Fibroblast of skin of right quadriceps (primary cell): Measurements from ENCODE around the gene THBS2.
"Not testable (repeated sequence)": the region's sequence is repeated elsewhere in the genome, so short reads cannot be mapped to it uniquely, and the experiment has no call there.

ENCODE experiments used
- DNase-seq: peaks from one replicate; pipeline ENCODE4 v3.0.0-alpha.2; 2013

THBS2 gene

DNA sequence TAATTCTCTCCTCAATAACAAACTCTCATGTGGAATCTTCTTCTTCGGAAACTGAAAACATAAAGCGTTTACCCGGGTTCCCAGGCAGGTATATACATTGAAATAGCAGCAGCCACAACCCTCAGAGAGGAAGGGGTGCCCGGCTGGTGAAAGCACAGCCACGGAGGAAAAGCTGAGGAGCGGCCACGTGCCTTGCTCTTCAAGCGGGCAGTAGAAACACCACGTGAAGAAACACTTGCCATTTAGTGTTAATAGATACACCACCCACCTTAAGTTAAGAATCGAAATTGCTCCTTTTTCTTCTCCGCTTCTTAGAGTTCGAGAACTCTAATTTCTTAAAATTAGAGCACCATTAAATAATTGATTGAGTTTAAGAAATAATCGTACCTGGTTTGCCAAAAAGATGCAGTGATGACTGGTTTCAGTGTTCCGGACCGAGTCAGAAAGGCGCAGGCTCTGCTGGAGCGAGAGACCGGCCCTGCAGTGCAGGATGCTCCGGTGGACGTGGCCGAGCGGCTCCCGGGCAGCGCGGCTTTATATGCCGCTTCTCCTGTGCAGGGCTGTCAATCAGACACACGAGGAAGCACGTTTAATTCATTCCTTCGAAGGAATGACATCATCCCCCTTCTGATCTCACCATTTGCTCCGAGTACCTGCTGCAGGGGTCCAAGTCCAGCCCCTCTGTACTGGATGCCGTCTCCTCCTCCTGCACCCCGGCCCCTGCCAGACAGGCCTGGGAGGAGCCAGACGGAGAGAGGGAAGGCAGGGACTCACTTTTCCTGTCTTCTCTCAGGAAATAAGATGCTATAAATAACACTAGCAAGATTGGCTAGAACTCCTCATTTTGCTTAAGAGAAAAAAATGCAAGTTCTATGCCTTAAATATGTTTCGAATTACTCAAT lies at the start of gene THBS2:
THBS2 (minus strand) TSS at position 510 of the 902 bp plus-strand sequence. CDS start 3,062 bp downstream, outside the sequence.
- DNase-seq = peak; percentile 90

DNA sequence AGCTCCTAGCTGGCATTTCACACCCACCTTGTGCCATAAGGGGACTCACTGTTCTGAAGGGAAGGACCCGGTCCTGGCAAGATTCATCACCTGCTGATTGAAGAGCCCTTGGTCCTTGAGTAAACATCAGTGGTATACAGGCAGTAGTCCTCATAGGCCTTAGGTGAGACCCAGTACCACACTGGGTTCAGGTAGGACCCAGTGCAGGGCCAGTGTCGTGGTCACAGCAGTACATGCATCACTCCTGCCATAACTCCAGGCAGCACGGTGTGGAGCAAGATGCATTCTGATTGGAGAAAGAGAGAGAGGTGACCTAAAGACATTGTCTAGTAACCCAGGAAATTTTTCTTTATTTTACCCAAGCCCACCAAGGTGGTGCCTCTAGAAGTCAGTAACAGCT lies 49.1 kb upstream of the THBS2 start:
- no peak for DNase-seq

DNA sequence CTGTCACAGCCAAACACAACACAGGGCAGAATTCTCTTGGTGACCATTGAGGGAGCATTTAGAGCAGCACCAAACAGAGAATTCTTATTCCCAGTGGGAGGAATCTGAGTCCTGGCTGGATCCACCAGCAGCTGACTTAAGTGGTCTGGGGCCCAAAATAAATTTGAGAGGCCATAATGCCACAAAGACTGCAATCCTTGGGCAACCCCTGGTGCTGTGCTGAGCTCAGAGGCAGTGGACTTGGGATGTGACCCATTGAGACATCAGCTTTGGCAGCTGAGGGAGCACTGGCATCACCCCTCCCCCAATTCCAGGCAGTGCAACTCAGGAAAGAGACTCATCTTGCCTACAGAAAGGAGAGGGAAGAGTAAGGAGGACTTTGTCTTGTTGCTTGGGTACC lies 48.6 kb upstream of the THBS2 start:
- no peak for DNase-seq

DNA sequence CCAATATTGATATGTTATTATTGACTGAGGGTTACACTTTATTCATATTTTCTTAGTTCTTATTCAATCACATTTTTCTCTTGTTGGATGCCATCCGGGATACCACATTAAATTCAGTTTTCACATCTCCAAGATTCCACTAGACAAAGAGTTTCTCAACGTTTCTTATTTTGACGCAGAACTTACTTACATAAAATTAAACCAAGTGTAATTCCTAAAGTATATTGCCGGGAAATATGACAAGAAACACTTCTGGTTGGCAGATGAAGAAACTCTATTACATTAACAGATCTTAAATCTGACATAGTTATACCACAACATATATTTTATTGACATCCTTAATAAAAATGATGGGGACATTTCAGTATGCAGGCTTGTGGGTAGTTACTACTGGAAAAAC lies 47.3 kb upstream of the THBS2 start:
- DNase-seq = peak; percentile 58

DNA sequence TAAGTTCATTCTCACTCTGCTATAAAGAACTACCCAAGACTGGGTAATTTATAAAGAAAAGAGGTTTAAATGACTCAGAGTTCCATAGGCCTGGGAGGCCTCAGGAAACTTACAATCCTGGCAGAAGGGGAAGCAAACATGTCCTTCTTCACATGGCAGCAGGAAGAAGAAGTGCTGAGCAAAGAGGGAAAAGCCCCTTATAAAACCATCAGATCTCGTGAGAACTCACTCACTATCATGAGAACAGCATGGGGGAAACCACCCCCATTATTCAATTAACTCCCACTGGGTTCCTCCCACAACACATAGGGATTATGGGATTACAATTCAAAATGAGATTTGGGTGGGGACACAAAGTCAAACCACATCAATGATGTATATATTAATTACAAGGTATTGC lies 45.0 kb upstream of the THBS2 start:
- not testable (repeated sequence) for DNase-seq

DNA sequence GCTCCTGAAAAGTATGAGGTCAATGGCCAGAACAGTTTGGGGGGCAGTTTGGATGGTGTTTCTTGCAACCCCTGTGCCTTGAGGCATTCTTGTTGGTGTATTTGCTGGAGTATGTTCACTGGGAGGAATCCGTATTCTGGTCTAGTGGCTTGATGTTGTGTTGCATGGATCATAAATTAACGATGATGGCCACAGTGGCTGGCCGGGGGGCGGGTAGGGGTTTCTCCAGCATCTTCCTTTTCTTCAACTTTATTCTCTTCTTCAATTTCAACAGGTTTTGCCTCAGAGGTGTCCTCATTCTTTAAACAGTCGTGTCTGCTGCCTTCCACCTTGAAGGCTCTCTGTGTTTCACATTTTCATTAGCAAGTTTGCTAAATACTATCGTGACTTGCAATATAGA lies 43.0 kb upstream of the THBS2 start:
- no peak for DNase-seq

DNA sequence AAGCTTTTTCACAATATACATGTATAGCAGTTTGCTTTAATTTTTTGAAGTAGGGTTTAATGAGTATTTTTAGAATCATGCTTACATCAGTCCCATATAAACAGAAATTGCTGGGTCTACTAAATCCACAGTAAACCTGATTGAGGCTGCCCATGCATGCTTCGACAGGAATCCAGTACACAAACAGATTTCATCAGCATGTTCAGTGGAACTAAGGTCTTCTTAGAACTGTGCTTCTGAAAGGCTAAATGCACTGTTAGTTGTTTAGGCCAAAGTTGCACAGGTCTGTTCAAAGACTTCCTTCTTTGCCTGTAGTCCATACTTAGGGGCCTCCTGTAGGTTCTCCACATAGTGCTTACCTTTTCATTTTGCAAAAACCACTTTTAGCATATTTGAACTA lies 42.5 kb upstream of the THBS2 start:
- no peak for DNase-seq

DNA sequence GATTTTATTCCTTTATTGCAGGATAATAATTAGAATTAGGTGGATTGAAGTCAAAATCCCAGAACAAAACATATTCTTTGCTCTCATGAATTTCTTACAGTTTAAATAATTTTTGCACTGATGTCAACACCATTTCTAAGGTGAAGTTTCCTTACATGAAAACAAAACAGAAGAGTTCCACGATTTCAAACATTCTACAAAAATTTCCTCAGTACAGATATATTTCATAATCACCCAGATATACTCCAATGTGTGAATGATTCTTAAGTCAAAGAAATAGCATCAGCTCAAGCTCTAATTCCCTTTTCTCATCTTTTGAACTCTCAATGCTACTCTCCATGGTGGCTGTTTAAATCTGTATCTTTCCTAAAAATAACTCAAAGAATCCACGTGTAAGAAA lies 39.5 kb upstream of the THBS2 start:
- DNase-seq = no peak

DNA sequence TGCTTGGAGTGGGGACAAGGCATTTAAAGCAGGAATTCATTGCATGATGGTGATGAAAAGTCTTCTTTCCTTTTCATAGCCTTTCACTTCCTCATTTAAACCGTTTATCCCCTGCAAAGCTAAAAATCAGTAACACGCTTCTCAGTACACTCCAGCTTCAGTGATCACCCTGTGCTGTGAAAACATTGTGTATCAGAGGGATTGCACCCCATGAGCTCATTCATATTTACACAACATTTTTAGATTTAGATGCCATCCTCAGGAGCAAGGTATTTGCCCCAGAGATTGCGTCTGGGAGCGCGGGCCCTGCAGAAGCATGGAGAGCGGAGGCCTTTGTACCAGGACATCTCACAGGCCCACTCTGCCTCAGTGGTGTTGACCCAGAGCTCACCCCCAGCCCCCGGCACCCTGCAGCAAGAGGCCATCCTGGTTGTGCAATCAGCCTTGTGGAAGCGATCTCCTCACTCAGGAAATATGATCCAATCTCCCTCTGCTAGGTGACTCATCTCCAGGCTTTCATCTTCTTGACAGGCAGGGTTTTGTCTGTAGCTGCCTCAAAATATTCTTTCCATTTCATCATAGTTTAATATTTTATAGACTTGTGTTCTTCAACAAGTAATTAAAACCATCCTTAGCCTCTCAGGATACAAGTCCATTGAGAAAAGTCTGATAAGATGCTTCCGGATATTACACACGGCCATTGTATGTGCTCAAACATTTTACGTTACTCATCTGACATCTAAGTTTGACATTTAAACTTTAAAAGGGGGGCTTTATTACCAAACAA lies 38.9 kb upstream of the THBS2 start:
- DNase-seq = peak; percentile 97

DNA sequence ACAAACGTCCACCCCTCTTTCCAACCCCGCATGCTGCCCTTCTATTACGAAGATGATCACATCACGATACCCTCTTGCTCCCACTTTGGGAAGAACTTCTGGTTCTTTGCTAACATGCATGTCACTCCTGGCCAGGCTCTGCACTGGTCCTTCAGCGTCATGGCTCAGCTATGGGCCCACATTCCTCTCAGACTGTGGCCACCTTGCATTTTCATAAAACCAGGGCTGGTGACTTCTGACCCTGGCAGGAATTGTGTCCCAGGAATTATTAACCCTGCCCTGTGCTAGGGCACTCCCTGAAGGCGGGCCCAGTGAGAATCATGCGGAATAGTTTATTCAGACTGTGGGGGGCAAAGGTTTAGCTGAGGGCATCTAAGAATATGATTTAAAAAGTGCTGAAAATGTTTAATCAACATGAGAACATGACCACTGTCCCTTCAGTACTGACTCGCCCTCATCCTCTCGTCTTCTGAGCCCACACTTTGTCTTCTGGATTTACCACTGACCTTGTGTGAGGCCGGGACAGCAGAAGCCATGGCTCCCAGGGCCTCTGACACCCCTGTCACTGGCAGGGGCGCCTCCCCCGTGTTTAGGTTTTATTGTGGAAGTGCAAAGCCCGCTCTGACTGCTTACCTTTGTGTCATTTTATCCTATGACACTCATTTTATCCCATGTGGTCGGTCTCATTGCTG lies 38.1 kb upstream of the THBS2 start:
- DNase-seq = no peak

DNA sequence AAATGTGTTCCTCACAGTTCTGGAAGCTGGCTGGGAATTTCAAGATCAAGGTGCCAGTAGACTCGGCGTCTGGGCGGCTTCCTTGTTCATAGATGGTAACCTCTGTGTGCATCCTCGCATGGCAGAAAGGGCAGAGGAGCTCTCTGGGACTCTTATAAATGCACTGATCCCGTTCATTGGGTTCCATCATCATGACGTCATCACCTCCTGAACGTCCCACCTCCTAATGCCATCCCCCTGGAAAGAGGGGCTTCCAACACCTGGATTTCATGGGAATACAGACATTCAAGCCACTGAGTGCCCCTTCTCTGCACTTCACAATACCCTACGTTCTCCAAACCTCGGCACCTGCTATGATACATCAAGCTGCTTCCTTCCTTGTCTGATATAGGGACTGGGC lies 37.5 kb upstream of the THBS2 start:
- DNase-seq = no peak

DNA sequence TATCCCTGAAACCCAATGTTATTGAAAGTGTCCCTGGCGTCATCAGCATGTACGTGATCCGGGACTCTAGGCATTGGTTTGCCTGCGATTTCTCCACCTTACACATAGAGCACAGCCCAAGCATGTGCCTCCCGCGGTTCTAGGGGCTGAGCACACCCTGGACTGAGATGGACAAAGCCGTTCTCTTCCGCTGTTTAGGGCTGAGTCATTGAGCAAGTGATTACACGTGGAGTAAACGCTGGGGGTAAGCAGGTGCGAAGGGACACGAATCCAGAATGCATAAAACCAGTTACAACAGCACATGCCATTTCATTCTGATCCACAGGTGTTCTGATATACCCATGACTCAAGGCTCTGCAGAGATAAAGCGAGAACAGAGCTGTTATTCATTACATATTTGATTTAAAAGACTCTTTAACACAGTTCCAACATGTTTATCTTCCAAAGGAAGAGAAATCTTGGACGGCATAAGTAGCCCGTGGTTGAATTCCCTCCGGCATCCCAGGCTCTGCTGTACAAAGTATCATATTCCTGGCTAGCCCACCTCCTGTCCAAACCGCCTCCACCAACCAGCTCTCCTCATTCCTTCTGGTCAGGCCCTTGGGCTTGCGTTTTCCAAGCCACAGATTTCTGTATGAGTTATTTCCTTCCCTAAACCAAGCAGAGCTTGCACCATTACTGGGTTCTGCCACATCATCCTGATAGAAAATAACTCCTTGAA lies 36.1 kb upstream of the THBS2 start:
- DNase-seq = peak; percentile 69

DNA sequence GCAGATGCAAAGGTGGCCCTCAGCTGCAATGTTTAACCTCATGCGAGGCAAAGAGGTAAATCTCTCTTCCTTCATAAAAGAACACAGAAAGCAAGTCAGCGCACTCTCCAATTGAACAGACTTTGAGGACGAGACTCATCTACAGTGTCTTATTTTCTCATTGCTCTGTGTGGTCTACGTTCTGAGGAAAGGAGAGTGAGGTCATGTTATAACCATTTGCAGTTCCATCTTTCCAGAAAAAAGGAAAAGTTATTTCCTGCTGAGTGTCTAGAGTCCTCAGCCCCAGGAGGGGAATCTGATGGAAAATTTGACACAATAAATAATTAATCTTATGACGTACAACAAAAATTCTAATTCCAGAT lies 35.6 kb upstream of the THBS2 start:
- no peak for DNase-seq

DNA sequence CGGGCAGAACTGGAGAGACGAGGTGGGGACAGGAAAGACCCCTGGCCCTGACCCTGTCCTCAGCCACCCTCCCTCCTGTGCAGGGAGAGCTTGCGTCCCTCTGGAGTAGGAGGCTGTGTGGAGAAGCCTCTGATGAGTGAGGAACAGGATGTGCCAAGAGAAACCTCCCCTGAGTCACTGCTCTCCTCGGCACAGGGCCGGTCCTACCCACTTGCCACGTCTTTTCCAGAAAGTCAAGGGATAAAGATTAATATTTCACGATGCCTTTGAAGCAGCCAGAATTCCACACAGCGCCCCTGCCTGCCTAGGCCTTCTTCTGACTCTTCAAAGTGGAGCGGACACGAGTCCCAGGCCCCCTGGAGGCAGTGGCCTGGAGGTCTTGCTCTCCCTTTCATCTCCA lies 34.9 kb upstream of the THBS2 start:
- no peak for DNase-seq

DNA sequence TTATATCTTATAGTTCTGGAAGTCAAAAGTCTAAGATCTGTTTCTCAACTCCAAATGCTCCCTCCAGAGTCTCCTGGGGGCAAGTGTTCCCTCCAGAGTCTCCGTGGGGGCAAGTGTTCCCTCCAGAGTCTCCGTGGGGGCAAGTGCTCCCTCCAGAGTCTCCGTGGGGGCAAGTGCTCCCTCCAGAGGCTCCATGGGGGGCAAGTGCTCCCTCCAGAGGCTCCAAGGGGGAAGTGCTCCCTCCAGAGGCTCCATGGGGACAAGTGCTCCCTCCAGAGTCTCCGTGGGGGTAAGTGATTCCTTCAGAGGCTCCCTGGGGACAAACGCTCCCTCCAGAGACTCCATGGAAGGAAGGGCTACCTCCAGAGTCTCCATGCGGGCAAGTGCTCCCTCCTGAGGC lies 34.0 kb upstream of the THBS2 start:
- DNase-seq = no peak

DNA sequence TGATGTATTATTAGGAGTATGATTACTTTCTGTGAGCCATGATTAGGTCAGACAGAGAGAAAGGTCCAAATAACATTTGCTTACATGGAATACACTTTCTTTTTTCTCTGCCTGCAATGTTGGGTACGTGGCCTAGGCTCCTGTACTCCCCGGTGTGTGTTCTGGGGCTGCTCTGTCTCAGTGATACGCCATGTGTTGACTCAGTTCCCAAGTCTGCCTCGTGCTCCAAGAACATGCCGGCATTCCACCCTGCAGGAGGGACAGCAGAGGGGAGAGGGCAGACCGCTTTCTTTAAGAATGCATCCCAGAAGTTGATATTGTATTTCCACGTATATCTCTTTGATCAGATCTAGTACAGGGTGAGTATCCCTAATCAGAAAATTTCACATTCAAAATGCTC lies 33.3 kb upstream of the THBS2 start:
- DNase-seq = no peak

DNA sequence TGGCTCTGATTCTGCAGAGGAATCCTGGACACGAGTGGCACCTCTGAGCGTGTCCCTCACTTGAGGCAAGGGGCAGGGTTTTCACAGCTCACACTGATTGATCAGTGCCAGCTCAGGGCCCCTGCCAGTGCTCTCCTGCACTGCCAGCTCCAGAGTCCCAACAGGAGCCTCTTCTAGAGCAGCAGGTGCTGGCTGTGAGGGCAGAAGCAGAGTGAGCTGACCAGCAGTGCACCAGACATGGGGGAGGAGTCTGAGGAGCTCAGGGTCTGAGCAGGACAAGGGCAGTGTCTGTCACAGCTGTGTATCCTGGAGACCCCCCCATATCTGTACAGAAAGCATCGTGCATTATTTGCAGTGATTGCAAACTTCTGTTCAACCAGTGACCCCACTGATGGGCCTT lies 31.5 kb upstream of the THBS2 start:
- no peak for DNase-seq

DNA sequence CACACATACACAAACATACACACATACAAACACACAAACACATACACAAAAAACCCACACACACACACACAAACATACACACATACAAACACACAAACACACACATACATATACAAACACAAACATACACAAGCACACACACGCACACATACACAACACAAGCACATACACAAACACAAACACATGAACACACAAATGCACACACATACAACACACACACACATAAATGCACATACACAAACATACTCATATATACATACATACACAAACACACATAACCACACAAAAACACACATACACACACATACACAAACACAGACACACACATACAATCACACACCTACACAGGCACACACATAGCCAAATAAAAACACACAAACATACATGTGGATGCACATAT lies 30.3 kb upstream of the THBS2 start:
- no peak for DNase-seq

DNA sequence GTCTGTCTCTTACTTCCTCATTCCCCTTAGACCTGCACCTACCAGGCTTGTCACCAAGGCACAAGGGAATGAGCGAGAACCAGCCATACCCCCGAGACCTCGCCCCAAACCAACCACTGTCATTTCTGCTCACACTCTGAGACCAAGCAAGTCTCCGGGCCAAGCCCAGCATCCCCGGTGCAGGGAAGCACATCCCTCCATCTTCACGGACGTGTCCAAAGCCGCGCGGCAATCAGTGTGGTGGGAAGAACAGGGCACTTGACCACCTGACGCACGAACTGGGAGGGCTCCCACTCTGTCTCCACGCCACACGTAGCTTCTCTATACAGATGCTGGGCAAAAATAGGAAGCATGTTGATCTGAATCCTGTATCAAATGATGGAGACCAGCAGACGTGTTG lies 28.4 kb upstream of the THBS2 start:
- no peak for DNase-seq

DNA sequence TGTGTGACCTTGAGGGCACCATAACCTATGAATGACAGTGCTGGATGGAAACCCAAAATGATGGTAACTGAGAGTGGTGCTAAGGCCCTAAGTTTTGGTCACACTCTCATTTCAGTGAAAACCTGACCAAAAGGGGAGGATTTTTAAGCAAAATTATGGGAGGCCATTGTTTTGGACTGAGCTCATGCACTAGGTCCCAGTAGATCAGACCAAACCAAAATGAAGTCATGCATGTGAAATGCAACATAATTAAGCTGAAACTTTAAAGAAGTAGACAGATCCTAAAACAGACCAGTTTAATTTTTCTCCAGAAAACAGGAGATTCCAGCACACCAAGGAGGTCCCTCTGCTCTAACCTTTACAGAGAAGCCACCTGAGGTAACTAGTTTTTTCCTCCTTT lies 24.0 kb upstream of the THBS2 start:
- DNase-seq = no peak

DNA sequence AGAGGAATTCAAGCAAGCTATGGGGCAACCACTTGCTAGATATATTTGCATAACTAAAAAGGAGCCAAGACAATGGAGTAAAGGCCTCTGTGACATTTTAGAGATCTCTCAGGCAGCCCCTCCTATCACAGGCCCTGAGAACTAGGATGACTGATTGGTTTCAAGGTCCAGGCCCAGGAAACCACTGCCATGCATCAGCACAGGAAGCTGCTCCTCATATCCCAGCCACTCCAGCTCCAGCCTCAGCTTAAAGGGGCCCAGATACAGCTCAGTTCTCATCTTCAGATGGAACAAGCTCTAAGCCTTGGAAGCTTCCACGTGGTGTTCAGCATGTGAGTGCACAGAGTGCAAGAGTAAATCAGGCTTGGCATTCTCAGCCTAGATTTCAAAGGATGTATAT lies 21.1 kb upstream of the THBS2 start:
- DNase-seq = no peak

DNA sequence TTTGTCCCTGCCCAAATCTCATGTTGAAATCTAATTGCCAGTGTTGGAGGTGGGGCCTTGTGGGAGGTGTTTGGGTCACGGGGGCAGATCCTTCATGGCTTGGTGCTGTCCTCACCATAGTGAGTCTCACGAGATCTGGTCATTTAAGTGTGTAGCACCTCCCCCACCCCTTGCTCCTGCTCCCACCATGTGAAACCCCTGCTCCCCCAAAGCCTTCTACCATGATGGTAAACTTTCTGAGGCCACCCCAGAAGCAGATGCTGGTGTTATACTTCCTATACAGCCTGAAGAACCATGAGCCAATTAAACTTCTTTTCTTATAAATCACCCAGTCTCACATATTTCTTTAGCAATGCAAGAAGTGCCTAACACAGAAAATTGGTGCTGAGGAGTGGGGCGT lies 19.9 kb upstream of the THBS2 start:
- DNase-seq = no peak

DNA sequence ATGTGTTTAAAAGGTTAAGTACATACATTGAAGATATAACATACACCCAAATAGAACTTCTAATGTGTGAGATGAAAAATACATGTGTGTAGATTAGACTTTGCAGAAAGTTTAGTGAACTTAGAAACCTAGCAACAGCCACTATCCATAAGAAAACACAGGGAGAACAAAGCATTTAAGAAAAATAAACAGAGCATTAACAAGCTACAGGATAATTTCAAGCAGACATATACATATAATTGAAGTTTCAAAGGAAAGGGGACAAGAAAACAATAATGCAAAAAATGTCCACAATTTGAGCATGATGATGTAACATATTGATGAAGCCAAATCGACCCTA lies 18.2 kb upstream of the THBS2 start:
- DNase-seq = no peak
